Measurements from ENCODE around the gene UBL4A. TPM values are rescaled to one million over a fixed set of nuclear protein-coding genes. Genes with fewer than 3 reads are reported as not detected.

UBL4A gene
- total and polyA plus RNA-seq, 9 of the 15 experiments (the other 6 are each of a cell fraction or from before 2014, with no cell fraction given), result 15.2 to 140 (median 100) TPM

DNA sequence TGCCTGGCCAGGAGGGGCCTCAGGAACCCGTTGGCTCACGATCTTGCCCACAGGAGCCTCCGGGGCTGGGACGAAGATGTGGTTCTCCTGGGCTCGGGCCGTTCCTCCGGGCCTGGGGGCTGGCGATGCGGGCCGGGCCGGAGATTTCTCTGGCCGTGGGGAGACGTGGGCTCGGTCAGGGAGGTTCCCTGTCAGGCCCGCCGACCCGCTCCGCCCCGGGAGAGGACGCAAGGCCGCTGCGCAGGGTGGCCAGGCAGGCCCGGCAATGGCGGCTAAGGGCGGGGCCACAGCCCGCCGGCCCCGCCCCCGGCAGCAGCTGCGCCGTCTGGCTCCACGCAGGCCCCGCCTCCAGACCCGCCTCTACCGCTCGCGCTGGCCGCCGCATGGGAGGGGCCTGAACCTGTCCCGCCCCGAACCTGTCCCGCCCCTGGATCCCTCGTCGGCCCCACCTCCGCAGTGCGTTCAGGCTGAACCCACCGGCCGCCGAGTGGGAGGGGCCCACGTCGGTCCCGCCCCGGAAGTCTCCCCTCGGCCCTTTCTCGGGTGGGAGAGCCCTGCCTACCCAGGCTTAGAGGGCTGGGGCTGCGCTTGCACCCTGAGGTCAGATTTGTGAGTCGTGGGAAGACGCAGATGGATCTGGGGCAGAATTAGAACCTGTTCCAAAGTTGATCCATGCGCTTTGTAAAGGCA is 29.7 kb upstream of the UBL4A start, which contains the start of gene FAM3A (continued):
- TF ChIP-seq ZBTB40 (IDR thresholded peaks at IDR 0.05) (peak; percentile 71), ZBTB40 (CRISPR knock-in tag; IDR thresholded peaks at IDR 0.05) (no peak), ADNP (tag; IDR thresholded peaks at IDR 0.05) (no peak), GABPB2 (CRISPR knock-in tag; conservative IDR thresholded peaks at IDR 0.05) (no peak), ZFX (CRISPR knock-in tag; IDR thresholded peaks at IDR 0.05) (peak; percentile 97), HMG20B (CRISPR knock-in tag; IDR thresholded peaks at IDR 0.05) (no peak), RBM14 (IDR thresholded peaks at IDR 0.05; ENCODE audit: borderline replicate concordance, insufficient read depth, low read depth, low read length) (no peak), MTA2 (IDR thresholded peaks at IDR 0.05; ENCODE audit: low read depth) (no peak), JUN (IDR thresholded peaks at IDR 0.05; ENCODE audit: borderline replicate concordance, low read depth, low read length) (no peak), JUN (CRISPR knock-in tag; IDR thresholded peaks at IDR 0.05; ENCODE audit: borderline replicate concordance) (no peak), ZNF398 (CRISPR knock-in tag; IDR thresholded peaks at IDR 0.05) (no peak)
- TF ChIP-seq, protein P1, sequence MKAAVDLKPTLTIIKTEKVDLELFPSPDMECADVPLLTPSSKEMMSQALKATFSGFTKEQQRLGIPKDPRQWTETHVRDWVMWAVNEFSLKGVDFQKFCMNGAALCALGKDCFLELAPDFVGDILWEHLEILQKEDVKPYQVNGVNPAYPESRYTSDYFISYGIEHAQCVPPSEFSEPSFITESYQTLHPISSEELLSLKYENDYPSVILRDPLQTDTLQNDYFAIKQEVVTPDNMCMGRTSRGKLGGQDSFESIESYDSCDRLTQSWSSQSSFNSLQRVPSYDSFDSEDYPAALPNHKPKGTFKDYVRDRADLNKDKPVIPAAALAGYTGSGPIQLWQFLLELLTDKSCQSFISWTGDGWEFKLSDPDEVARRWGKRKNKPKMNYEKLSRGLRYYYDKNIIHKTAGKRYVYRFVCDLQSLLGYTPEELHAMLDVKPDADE (conservative IDR thresholded peaks at IDR 0.05; ENCODE audit: control insufficient read depth, low read depth, low read length), result no peak
- TF ChIP-seq, protein P2, sequence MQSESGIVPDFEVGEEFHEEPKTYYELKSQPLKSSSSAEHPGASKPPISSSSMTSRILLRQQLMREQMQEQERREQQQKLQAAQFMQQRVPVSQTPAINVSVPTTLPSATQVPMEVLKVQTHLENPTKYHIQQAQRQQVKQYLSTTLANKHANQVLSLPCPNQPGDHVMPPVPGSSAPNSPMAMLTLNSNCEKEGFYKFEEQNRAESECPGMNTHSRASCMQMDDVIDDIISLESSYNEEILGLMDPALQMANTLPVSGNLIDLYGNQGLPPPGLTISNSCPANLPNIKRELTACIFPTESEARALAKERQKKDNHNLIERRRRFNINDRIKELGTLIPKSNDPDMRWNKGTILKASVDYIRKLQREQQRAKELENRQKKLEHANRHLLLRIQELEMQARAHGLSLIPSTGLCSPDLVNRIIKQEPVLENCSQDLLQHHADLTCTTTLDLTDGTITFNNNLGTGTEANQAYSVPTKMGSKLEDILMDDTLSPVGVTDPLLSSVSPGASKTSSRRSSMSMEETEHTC (IDR thresholded peaks at IDR 0.05), result no peak
